ENCODE results near the gene RILP. TPM values are rescaled to one million over a fixed set of nuclear protein-coding genes. Genes with fewer than 3 reads are reported as not detected.
A peak's percentile ranks its signal among the peaks of the same experiment; 100 is the strongest.

RILP gene
- total RNA-seq, 1 donor from 2014 or later: 39.5 TPM

DNA sequence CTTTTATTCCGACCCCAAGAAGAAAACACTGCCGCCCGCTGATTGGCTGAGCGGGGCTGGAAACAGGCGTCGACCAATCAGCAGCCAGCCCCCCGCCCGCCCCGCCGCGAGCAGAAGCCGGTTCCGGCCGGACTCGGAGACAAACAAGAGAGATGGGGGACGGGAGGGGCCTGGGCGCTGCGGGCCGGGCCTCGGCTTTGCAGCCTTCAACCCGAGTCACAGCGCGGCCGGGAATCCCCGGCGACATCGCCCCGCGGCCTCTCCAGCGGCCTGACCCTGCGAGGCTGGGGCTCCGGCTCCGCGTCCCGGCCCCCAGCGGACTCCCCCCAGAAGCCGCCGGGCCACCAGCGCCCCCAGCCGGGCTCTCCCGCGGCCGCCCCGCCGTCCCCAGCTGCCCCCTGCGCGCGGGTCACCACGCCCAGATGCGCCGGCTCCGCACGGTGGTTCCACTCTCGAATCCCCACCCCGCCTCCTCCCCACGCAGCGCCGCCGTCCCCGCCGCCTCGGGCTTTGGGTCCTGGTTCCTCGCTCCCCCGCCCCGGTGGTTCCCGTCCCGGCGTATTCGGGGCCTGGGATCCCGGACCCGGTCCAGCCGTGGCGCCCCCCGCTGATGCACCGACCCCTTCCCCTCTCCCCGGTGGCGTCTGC, 20.7 kb downstream of the RILP start:
- DNase-seq (peak; percentile 98), ATAC-seq (peak; percentile 88)
- Histone ChIP-seq H3K36me3 (peaks cover 7% of the 10 kb centered on the region), H3K9me3 (no peaks in the 10 kb centered on the region), H3K27me3 (no peaks in the 10 kb centered on the region), H3K27ac (peak overlapping the region; percentile 92), H3K4me1 (peaks cover 40% of the 10 kb centered on the region), H3K4me3 (peak overlapping the region; percentile 81)
- TF ChIP-seq CTCF (IDR thresholded peaks at IDR 0.05): peak; percentile 43
- intact Hi-C loops (cut with DNase I): loop anchor here (5.0 kb wide), 1 partner anchor 57 kb away; no protein-coding TSS in a partner anchor

- no peak for TF ChIP-seq CTCF (IDR thresholded peaks at IDR 0.05)
- intact Hi-C loops (cut with DNase I): loop anchor here (5.0 kb wide), 1 partner anchor 56 kb away; no protein-coding TSS in a partner anchor
- peak; percentile 83 for ATAC-seq
- Histone ChIP-seq H3K36me3 (peaks cover 9% of the 10 kb centered on the region), H3K27ac (peak within 1 kb of the TSS; percentile 92), H3K9me3 (no peaks in the 10 kb centered on the region), H3K4me3 (peak within 1 kb of the TSS; percentile 81), H3K4me1 (peaks cover 40% of the 10 kb centered on the region), H3K27me3 (no peaks in the 10 kb centered on the region)
- DNase-seq: peak; percentile 94
These were observed 21.4 kb downstream of the RILP start, which contains the start of gene SLC43A2 for GRCh38 chr17:1627982-1628855. Gene SLC43A2, minus strand, starts transcription at chr17:1628834. Its CDS starts 960 bp downstream, at chr17:1627874.

- peak; percentile 19 for ATAC-seq
- intact Hi-C loops (cut with DNase I): loop anchor here (5.0 kb wide), 1 partner anchor 55 kb away; no protein-coding TSS in a partner anchor
- no peaks in the 10 kb centered on the region for H3K9me3 ChIP-seq
These were observed 22.3 kb downstream of the RILP start for GRCh38 chr17:1627182-1627981.

DNA sequence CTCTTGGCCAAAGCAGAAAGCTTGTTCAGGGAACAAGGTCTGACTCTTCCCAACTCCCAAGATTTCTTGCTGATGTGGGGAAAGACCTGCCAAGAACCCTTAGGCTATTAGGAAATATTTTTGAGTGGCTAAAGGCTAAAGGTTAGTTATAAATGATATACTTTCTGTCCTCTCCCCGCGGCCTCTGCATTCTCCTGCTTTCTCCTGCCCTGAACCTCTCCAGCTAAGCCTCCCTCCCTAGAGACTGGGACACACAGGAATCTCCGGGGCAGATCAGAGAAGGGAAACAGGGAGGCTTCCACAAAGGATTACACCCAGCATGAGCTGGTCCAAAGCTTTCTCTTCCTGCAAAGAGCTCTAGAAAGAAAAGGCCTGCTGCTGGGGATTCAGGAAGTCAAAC, 23.3 kb downstream of the RILP start:
- TF ChIP-seq CTCF (IDR thresholded peaks at IDR 0.05): no peak
- no peak for ATAC-seq
- DNase-seq: no peak
- H3K27me3 ChIP-seq: no peaks in the 10 kb centered on the region
- peaks cover 9% of the 10 kb centered on the region for H3K36me3 ChIP-seq
- H3K4me1 ChIP-seq: peaks cover 40% of the 10 kb centered on the region
- H3K27ac ChIP-seq: peak overlapping the region; percentile 92
- H3K4me3 ChIP-seq: peak overlapping the region; percentile 81
- H3K9me3 ChIP-seq: no peaks in the 10 kb centered on the region
- intact Hi-C loops (cut with DNase I): loop anchor here (5.0 kb wide), 1 partner anchor 54 kb away; no protein-coding TSS in a partner anchor

More at GRCh38 chr17:1627182-1627981, 22.3 kb downstream of the RILP start:
- Histone ChIP-seq H3K4me3 (peak overlapping the region; percentile 81), H3K27me3 (no peaks in the 10 kb centered on the region), H3K36me3 (peaks cover 9% of the 10 kb centered on the region), H3K27ac (peak overlapping the region; percentile 92), H3K4me1 (peaks cover 40% of the 10 kb centered on the region)
- no peak for TF ChIP-seq CTCF (IDR thresholded peaks at IDR 0.05)
- peak; percentile 76 for DNase-seq

DNA sequence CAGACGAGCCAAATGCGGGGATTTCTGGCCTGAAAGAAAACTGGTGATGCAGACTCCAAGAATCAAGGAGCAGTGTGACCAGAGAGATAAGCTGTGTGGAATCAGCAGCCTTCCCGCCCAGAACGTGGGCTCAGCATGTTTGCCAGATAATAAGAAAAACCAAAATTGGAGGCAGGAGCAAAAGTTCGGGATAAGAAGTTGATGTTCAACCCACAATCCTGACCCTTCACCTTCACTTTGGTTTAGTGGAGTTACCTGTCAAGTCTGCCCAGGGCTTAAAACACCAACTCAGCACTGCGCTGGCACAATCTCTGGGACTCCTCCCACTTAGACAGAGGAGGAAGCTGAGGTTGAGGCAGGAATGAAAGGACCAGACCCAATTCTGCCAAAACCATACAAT, 24.1 kb downstream of the RILP start:
- intact Hi-C loops (cut with DNase I): loop anchor here (5.0 kb wide), 1 partner anchor 53 kb away; no protein-coding TSS in a partner anchor
- Histone ChIP-seq H3K4me3 (no peak overlapping the region), H3K9me3 (no peaks in the 10 kb centered on the region), H3K36me3 (peaks cover 9% of the 10 kb centered on the region), H3K4me1 (peaks cover 40% of the 10 kb centered on the region), H3K27me3 (no peaks in the 10 kb centered on the region), H3K27ac (no peak overlapping the region)
- ATAC-seq (no peak), DNase-seq (no peak)
- TF ChIP-seq CTCF (IDR thresholded peaks at IDR 0.05): no peak
